Brain microvascular endothelial cell (primary cell): Measurements from ENCODE around the gene DCAF4.

Source experiments
- DNase-seq: peaks from one replicate; pipeline ENCODE4 v3.0.0-alpha.2; 2020
- H3K27ac ChIP-seq: fragments of 250-450 bp; sonication (Bioruptor Pico); 2 replicates; pipeline ENCODE4 v1.5.1; 2020; ENCODE audit warnings: mild to moderate bottlenecking, moderate library complexity
- H3K27me3 ChIP-seq: fragments of 250-450 bp; sonication (Bioruptor Pico); replicated peaks from 2 replicates; pipeline ENCODE4 v1.5.1; 2020; ENCODE audit warnings: mild to moderate bottlenecking
- H3K36me3 ChIP-seq: fragments of 250-450 bp; sonication (Bioruptor Pico); replicated peaks from 2 replicates; pipeline ENCODE4 v1.5.1; 2020; ENCODE audit warnings: mild to moderate bottlenecking
- H3K4me3 ChIP-seq: 2 replicates; pipeline ENCODE4 v1.5.1; 2011; ENCODE audit warnings: low read depth, mild to moderate bottlenecking, control low read depth, low read length, moderate library complexity
- in situ Hi-C: cut with HindIII; loops from 2 replicates; pipeline ENCODE4 v1.10.0; 2017; ENCODE audit warnings: low sequenced_read_pairs, low pct_ligation_motif_present
- TF ChIP-seq, protein P1 (sequence below): IDR thresholded peaks from 2 replicates; pipeline ENCODE4 v1.5.1; 2011; ENCODE audit warnings: low read depth, mild to moderate bottlenecking, moderate library complexity, low read length, control low read depth, inconsistent platforms; ENCODE audit errors: missing control alignments

The DCAF4 gene

DNA sequence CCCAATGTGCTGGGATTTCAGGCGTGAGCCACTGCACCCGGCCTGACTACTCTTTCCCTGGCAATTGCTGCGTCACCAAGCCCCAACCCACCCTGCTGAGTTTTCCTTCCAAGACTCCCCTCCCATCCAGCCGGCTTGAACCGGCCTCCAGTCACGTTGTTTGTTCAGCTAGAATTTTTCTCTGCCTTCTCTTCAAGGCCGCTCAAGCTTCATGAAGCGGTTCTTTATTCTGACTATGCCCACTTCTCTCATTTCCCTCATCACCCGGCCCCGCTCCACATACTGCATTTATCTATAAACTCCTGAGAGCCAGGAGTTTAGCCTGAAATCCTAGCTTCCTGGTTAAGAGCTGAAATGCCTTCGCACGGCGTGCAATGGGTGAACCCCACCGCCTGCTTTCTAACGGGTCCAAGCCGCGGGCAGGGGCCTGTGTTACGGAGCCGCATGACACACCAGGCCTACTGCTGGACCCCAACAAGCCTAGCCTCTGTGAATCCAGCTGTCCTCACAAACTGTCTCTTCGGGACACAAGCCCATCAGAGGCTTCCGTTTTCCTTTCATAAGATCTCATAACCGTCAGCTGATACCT lies 999 bp upstream of the DCAF4 start:
- TF ChIP-seq, protein P1, sequence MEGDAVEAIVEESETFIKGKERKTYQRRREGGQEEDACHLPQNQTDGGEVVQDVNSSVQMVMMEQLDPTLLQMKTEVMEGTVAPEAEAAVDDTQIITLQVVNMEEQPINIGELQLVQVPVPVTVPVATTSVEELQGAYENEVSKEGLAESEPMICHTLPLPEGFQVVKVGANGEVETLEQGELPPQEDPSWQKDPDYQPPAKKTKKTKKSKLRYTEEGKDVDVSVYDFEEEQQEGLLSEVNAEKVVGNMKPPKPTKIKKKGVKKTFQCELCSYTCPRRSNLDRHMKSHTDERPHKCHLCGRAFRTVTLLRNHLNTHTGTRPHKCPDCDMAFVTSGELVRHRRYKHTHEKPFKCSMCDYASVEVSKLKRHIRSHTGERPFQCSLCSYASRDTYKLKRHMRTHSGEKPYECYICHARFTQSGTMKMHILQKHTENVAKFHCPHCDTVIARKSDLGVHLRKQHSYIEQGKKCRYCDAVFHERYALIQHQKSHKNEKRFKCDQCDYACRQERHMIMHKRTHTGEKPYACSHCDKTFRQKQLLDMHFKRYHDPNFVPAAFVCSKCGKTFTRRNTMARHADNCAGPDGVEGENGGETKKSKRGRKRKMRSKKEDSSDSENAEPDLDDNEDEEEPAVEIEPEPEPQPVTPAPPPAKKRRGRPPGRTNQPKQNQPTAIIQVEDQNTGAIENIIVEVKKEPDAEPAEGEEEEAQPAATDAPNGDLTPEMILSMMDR = no peak
- Histone ChIP-seq H3K27me3 (no peaks in the 10 kb centered on the region), H3K4me3 (no peak overlapping the region), H3K36me3 (no peaks in the 10 kb centered on the region), H3K27ac (no peak overlapping the region)
- no peak for DNase-seq
- in situ Hi-C loops = loop anchor here (25.0 kb wide), 1 partner anchor 413 kb away; no protein-coding TSS in a partner anchor

DNA sequence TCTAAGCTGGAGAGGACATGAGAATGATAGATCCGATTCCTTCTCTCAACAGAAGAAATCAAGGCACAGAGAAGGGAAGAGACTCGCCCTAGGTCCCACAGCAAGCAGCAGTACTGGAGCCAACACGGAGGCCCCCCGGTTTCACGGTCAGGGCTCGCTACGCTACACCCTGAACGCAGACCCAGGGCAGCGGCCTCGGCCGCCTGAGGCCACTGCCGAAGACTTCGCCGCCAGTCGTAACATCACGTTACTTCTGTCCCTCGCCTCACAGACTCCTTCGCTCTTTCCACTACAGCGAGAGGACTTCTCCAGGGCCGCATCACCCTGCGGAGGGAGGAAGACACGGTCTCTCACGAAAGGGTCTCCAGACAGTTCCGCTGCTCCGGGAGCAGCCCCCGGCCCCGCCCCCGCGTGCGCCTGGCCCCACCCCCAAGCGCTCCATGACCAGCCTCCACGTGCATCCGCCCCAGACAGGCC lies 411 bp upstream of the DCAF4 start:
- Histone ChIP-seq H3K4me3 (peak overlapping the region; percentile 96), H3K36me3 (no peaks in the 10 kb centered on the region), H3K27ac (peak overlapping the region; percentile 21), H3K27me3 (no peaks in the 10 kb centered on the region)
- TF ChIP-seq, protein P1 = no peak
- no peak for DNase-seq
- in situ Hi-C loops = loop anchor here (25.0 kb wide), 1 partner anchor 414 kb away; no protein-coding TSS in a partner anchor

DNA sequence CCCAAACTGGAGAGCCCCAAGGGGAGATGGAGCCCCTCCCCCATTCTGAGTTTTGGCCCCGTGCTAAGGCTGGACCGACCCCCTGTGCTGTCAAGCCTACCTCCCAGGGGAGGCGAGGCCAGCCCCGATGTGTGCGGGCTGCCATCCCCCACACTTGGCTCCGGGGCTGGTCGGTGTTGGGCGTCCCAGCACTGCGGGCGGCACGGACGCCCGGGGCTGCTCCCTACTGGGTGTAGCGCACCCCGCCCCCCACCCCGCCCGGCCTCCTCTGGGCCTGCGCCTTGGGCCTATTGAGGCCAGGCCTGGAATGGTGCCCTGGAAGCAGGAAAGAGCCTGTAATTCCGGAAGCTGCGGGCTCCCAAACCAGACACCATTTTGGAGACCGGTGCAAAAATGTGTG lies 2.6 kb downstream of the DCAF4 start:
- no peak overlapping the region for H3K27ac ChIP-seq
- H3K27me3 ChIP-seq = no peaks in the 10 kb centered on the region
- DNase-seq = no peak
- no peak overlapping the region for H3K4me3 ChIP-seq
- H3K36me3 ChIP-seq = no peaks in the 10 kb centered on the region
- in situ Hi-C loops = loop anchor here (25.0 kb wide), 1 partner anchor 417 kb away; no protein-coding TSS in a partner anchor
- TF ChIP-seq, protein P1 = no peak

DNA sequence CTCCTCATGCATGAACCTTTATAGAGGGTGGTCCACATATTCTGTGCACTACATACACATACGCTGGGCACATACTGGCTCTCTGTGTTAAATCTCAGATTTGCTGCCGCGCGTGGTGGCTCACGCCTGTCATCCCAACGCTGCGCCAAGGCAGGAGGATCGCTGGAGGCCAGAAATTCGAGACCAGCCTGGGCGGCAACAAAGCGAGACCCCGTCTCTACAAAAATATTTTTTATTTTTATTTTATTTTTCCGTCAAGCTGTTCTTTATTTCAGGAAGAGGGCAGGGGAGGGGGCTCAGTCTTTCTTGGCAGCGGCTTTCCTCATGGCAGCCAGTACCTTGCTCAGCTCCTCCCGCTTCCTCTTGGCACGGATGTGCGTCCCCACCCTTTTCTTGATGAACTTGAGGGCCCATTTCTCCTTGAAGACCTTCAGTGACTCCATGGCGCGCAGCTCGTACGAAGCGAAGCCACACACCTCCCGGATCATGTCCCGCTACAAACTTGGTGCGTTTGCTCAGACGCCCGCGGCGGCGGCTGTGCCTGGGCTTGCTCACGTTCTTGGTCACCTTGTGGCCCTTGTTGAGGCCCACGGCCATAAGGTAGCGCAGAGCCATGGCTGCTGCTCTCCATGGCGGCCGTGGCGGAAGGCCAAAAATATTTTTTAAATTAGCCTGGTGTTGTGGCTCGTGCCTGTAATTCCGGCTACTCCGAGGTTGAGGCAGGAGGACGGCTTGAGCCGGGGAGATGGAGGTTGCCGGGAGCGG lies 3.2 kb downstream of the DCAF4 start:
- no peak for DNase-seq

DNA sequence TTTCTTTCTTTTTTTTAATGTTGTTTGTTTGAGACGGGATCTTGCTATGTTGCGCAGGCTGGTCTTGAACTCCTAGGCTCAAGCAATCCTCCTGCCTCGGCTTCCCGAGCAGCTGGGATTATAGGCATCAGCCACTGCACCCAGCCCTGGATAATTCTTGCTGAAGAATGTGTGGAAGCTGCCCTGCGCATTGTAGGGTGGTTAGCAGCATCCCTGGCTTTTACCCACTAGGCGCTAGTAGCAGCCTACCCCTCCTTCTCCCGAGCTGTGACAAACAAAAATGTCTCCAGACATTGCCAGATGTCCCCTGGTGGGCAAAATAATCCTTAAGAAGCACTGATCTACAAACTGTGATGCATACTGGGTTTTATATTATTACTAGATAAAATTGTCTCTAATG lies 6.6 kb downstream of the DCAF4 start:
- in situ Hi-C loops = loop anchor here (25.0 kb wide), 1 partner anchor 421 kb away; no protein-coding TSS in a partner anchor
- TF ChIP-seq, protein P1 = no peak
- H3K36me3 ChIP-seq = peaks cover under 1% of the 10 kb centered on the region
- no peaks in the 10 kb centered on the region for H3K27me3 ChIP-seq
- H3K4me3 ChIP-seq = no peak overlapping the region
- H3K27ac ChIP-seq = no peak overlapping the region
- DNase-seq = no peak

More for the DNA sequence above, 3.2 kb downstream of the DCAF4 start:
- in situ Hi-C loops = loop anchor here (25.0 kb wide), 1 partner anchor 417 kb away; no protein-coding TSS in a partner anchor
- TF ChIP-seq, protein P1 = no peak
- H3K27ac ChIP-seq = no peak overlapping the region
- no peaks in the 10 kb centered on the region for H3K36me3 ChIP-seq
- H3K27me3 ChIP-seq = no peaks in the 10 kb centered on the region
- H3K4me3 ChIP-seq = no peak overlapping the region
